Measurements from ENCODE around the gene LDLRAD2. TPM values are rescaled to one million over a fixed set of nuclear protein-coding genes. Genes with fewer than 3 reads are reported as not detected.

Gene LDLRAD2, protein sequence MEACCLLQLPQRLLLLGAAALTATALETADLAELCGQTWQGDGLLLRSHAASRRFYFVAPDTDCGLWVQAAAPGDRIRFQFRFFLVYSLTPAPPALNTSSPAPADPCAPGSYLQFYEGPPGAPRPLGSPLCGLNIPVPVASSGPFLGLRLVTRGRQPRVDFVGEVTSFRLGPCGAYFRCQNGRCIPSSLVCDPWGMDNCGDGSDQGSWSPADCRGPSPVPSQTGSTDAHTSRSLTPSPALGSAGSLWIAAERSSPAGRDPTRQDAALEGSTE
- 0.07 to 0.12 TPM (median 0.09 TPM) in 5 replicates for total RNA-seq (2022; extraction: Qiagen RNA extraction)

GRCh38 chr1:21811875-21812305, at the start of gene LDLRAD2:
Gene LDLRAD2, plus strand, starts transcription at chr1:21812265. Its CDS starts 187 bp downstream, at chr1:21812452.

GRCh38 chr1:21782868-21783678, 29.0 kb upstream of the LDLRAD2 start, which contains the start of gene USP48:
Gene USP48, minus strand, starts transcription at chr1:21783149. Its CDS starts 192 bp downstream, at chr1:21782957.

Other genes with a start within 250 kb of the LDLRAD2 start
- gene RAP1GAP, start 142.9 kb upstream of the LDLRAD2 start, total RNA-seq (2022; extraction: Qiagen RNA extraction): 9.9 to 13.5 TPM (median 12.8 TPM) in 5 replicates
- 15.4 to 20.3 TPM (median 18.1 TPM) in 5 replicates for gene USP48, start 29.1 kb upstream of the LDLRAD2 start, total RNA-seq (2022; extraction: Qiagen RNA extraction)
- 51.5 to 69.4 TPM (median 62.1 TPM) in 5 replicates for gene HSPG2, start 125.0 kb downstream of the LDLRAD2 start, total RNA-seq (2022; extraction: Qiagen RNA extraction)
- not detected in 5 replicates for gene CELA3B, start 164.8 kb downstream of the LDLRAD2 start, total RNA-seq (2022; extraction: Qiagen RNA extraction)
- gene CELA3A, start 189.4 kb downstream of the LDLRAD2 start, total RNA-seq (2022; extraction: Qiagen RNA extraction): not detected in 5 replicates
- gene CDC42, start 240.4 kb downstream of the LDLRAD2 start, total RNA-seq (2022; extraction: Qiagen RNA extraction): 143 to 221 TPM (median 146 TPM) in 5 replicates